ENCODE results near the gene CEACAM16. TPM values are rescaled to one million over a fixed set of nuclear protein-coding genes. Genes with fewer than 3 reads are reported as not detected.

CEACAM16 gene
- total RNA-seq, 1 experiment from 2014 or later, result 0.73 TPM

- Histone ChIP-seq H3K36me3 (peaks cover 15% of the 10 kb centered on the region), H3K9me3 (replicated peaks) (no peaks in the 10 kb centered on the region), H3K4me1 (peaks cover 26% of the 10 kb centered on the region), H3K4me3 (no peak overlapping the region), H3K27me3 (no peaks in the 10 kb centered on the region), H3K27ac (no peak overlapping the region)
- no peak for DNase-seq
These were observed 58.2 kb downstream of the CEACAM16 start for GRCh38 chr19:44757057-44757734.

DNA sequence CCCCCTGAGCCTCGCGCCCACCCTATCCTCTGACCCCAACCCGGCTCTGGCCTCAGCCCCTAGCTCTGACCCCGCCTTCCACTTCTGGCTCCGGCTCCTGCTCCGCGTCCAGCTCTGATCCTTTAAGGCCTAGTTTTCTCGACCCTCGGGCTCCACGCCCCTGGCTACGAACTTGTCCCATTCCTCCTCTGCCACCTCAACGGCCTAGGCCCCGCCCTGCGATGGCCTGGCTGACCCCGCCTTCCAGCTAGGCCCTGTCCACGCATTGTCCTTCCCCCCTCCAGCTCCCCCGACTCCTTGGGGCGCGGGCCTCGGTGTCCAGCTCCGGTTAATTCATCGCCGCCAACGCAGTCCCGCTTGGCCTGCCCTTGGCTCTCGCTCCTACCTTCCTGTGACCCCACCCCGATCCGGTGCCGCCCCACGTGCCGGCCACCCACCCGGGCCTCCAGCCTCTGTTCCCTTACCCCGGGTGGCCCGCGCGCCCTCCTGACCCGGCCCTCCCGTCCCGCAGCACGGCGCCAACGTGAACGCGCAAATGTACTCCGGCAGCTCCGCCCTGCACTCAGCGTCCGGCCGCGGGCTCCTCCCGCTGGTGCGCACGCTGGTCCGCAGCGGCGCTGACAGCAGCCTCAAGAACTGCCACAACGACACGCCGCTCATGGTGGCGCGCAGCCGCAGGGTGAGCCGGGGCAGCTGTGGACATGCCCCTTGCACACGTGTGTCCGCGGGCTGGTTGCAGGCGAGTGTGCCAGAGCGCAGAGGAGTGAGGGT lies 59.0 kb downstream of the CEACAM16 start:
- H3K4me3 ChIP-seq, result no peak overlapping the region
- H3K4me1 ChIP-seq, result peaks cover 28% of the 10 kb centered on the region
- no peaks in the 10 kb centered on the region for H3K9me3 ChIP-seq (replicated peaks)
- H3K36me3 ChIP-seq, result peaks cover 15% of the 10 kb centered on the region
- no peaks in the 10 kb centered on the region for H3K27me3 ChIP-seq
- no peak overlapping the region for H3K27ac ChIP-seq
- no peak for DNase-seq

GRCh38 chr19:44758596-44758995 lies 59.6 kb downstream of the CEACAM16 start:
- no peak overlapping the region for H3K4me3 ChIP-seq
- H3K4me1 ChIP-seq, result peaks cover 29% of the 10 kb centered on the region

GRCh38 chr19:44759083-44759804 lies 60.3 kb downstream of the CEACAM16 start:
- no peak overlapping the region for H3K27ac ChIP-seq
- H3K4me3 ChIP-seq, result no peak overlapping the region
- no peak for DNase-seq
- H3K36me3 ChIP-seq, result peaks cover 15% of the 10 kb centered on the region
- no peaks in the 10 kb centered on the region for H3K9me3 ChIP-seq (replicated peaks)
- no peaks in the 10 kb centered on the region for H3K27me3 ChIP-seq
- peaks cover 26% of the 10 kb centered on the region for H3K4me1 ChIP-seq

More at GRCh38 chr19:44758596-44758995, 59.6 kb downstream of the CEACAM16 start:
- no peak overlapping the region for H3K27ac ChIP-seq
- H3K36me3 ChIP-seq, result peaks cover 15% of the 10 kb centered on the region
- H3K9me3 ChIP-seq (replicated peaks), result no peaks in the 10 kb centered on the region
- DNase-seq, result no peak
- H3K27me3 ChIP-seq, result no peaks in the 10 kb centered on the region

Other genes starting within 250 kb of the CEACAM16 start
- gene ZNF180, start 198.6 kb upstream of the CEACAM16 start, total RNA-seq (2014; rRNA removed; shearing (Covaris generic)), result 12.3 and 13.9 TPM in 2 replicates
- gene CEACAM20, start 169.5 kb upstream of the CEACAM16 start, total RNA-seq (2014; rRNA removed; shearing (Covaris generic)), result not detected in 2 replicates
- not detected in 2 replicates for gene IGSF23, start 85.6 kb upstream of the CEACAM16 start, total RNA-seq (2014; rRNA removed; shearing (Covaris generic))
- 42.2 and 45.4 TPM in 2 replicates for gene PVR, start 55.2 kb upstream of the CEACAM16 start, total RNA-seq (2014; rRNA removed; shearing (Covaris generic))
- gene CEACAM19, start 27.7 kb upstream of the CEACAM16 start, total RNA-seq (2014; rRNA removed; shearing (Covaris generic)), result 2.4 and 2.5 TPM in 2 replicates
- gene BCL3, start 49.6 kb downstream of the CEACAM16 start, total RNA-seq (2014; rRNA removed; shearing (Covaris generic)), result 7.3 and 10.0 TPM in 2 replicates
- gene CBLC, start 78.7 kb downstream of the CEACAM16 start, total RNA-seq (2014; rRNA removed; shearing (Covaris generic)), result not detected in 2 replicates
- gene BCAM, start 110.0 kb downstream of the CEACAM16 start, total RNA-seq (2014; rRNA removed; shearing (Covaris generic)), result 15.5 and 15.9 TPM in 2 replicates
- 46.0 and 50.2 TPM in 2 replicates for gene NECTIN2, start 147.1 kb downstream of the CEACAM16 start, total RNA-seq (2014; rRNA removed; shearing (Covaris generic))
- gene TOMM40, start 192.1 kb downstream of the CEACAM16 start, total RNA-seq (2014; rRNA removed; shearing (Covaris generic)), result 104 and 110 TPM in 2 replicates
- gene APOE, start 206.6 kb downstream of the CEACAM16 start, total RNA-seq (2014; rRNA removed; shearing (Covaris generic)), result 4.5 and 6.5 TPM in 2 replicates
- 18.3 and 22.9 TPM in 2 replicates for gene APOC1, start 215.5 kb downstream of the CEACAM16 start, total RNA-seq (2014; rRNA removed; shearing (Covaris generic))
- 0.20 TPM in 1 of 2 replicates, not detected in the other for gene APOC4, start 243.1 kb downstream of the CEACAM16 start, total RNA-seq (2014; rRNA removed; shearing (Covaris generic))
- gene APOC2, start 246.9 kb downstream of the CEACAM16 start, total RNA-seq (2014; rRNA removed; shearing (Covaris generic)), result not detected in 2 replicates